GM10266 (cell line): ENCODE measurements around the gene PACRG.

Experiments
- DNase-seq: peaks from one replicate; pipeline ENCODE4 v3.0.0; 2012; ENCODE audit errors: extremely low spot score
- CTCF ChIP-seq: IDR thresholded peaks from 2 replicates; pipeline ENCODE4 v1.5.1; 2012; ENCODE audit warnings: mild to moderate bottlenecking, low read depth; ENCODE audit not compliant: control insufficient read depth, insufficient read depth; ENCODE audit errors: missing control alignments

Gene PACRG

GRCh38 chr6:162709431-162709830 lies 18.3 kb upstream of the PACRG start:
- no peak for TF ChIP-seq CTCF
- no peak for DNase-seq

GRCh38 chr6:162710419-162710818 lies 17.4 kb upstream of the PACRG start:
- TF ChIP-seq CTCF: no peak
- DNase-seq: no peak

- TF ChIP-seq CTCF: no peak
- DNase-seq: no peak
Measured at GRCh38 chr6:162710936-162711335, 16.8 kb upstream of the PACRG start.

GRCh38 chr6:162711376-162711775 lies 16.4 kb upstream of the PACRG start:
- TF ChIP-seq CTCF: no peak
- no peak for DNase-seq

GRCh38 chr6:162712694-162713093 lies 15.1 kb upstream of the PACRG start:
- TF ChIP-seq CTCF: no peak
- DNase-seq: no peak

- no peak for TF ChIP-seq CTCF
- DNase-seq: no peak
Measured at GRCh38 chr6:162713974-162714780, 13.6 kb upstream of the PACRG start.

GRCh38 chr6:162715601-162716000 lies 12.2 kb upstream of the PACRG start:
- no peak for TF ChIP-seq CTCF
- DNase-seq: no peak
